Osteoblast (primary cell): Measurements from ENCODE around the gene KIAA0825. TPM values are rescaled to one million over a fixed set of nuclear protein-coding genes. Genes with fewer than 3 reads are reported as not detected.

ENCODE experiments used
- DNase-seq: peaks from one replicate; pipeline ENCODE4 v3.0.0; 2011; ENCODE audit warnings: low spot score, mixed read lengths; ENCODE audit not compliant: insufficient read length; ENCODE audit errors: missing footprints
- H2AFZ ChIP-seq: 2 replicates; pipeline ENCODE4 v1.6.0; 2011; ENCODE audit warnings: mild to moderate bottlenecking, low read length
- H3K27ac ChIP-seq: 2 replicates; pipeline ENCODE4 v1.5.1; 2011; ENCODE audit warnings: mild to moderate bottlenecking, low read depth, low read length, moderate library complexity
- H3K27me3 ChIP-seq: 2 replicates; pipeline ENCODE4 v1.6.0; 2012; ENCODE audit warnings: mild to moderate bottlenecking, control low read depth, inconsistent platforms, low read length, moderate library complexity; ENCODE audit not compliant: insufficient read depth
- H3K36me3 ChIP-seq: 2 replicates; pipeline ENCODE4 v1.5.1; 2011; ENCODE audit warnings: mild to moderate bottlenecking, low read length, control low read depth, moderate library complexity; ENCODE audit not compliant: insufficient read depth
- H3K4me1 ChIP-seq: 2 replicates; pipeline ENCODE4 v1.5.1; 2011; ENCODE audit warnings: mild to moderate bottlenecking, low read length, control low read depth, moderate library complexity; ENCODE audit not compliant: insufficient read depth
- H3K4me2 ChIP-seq: 2 replicates; pipeline ENCODE4 v1.6.0; 2011; ENCODE audit warnings: mild to moderate bottlenecking, low read length; ENCODE audit not compliant: insufficient read depth
- H3K4me3 ChIP-seq: fragments of 200-600 bp; sonication (generic); 3 replicates; pipeline ENCODE4 v1.5.1; 2012; ENCODE audit warnings: mild to moderate bottlenecking, low read length, inconsistent platforms; ENCODE audit not compliant: insufficient read depth
- H3K79me2 ChIP-seq: 2 replicates; pipeline ENCODE4 v1.6.0; 2012; ENCODE audit warnings: mild to moderate bottlenecking, low read length, control low read depth, inconsistent platforms; ENCODE audit not compliant: insufficient read depth
- H3K9me3 ChIP-seq: 2 replicates; pipeline ENCODE4 v1.5.1; 2011; ENCODE audit warnings: low read depth, low read length, control low read depth
- H4K20me1 ChIP-seq: 2 replicates; pipeline ENCODE4 v1.6.0; 2012; ENCODE audit warnings: mild to moderate bottlenecking, low read length, control low read depth; ENCODE audit not compliant: insufficient read depth
- CTCF ChIP-seq: IDR thresholded peaks from 2 replicates; pipeline ENCODE4 v1.5.1; 2011; ENCODE audit warnings: mild to moderate bottlenecking, low read depth, low read length, moderate library complexity; ENCODE audit errors: extremely low read depth
- total RNA-seq: library from RNA; depleted of rRNA; stranded (reverse); fragments of >200 nt; gene quantifications from 2 replicates; pipeline ENCODE4 v1.2.3, GENCODE V29; 2012

Gene KIAA0825
- total RNA-seq, 1 donor = 8.0 TPM

GRCh38 chr5:94442991-94443390 is 175.4 kb downstream of the KIAA0825 start:
- no peaks in the 10 kb centered on the region for H3K4me1 ChIP-seq
- no peak overlapping the region for H2AFZ ChIP-seq
- H3K27ac ChIP-seq = no peak overlapping the region
- H3K4me3 ChIP-seq = no peak overlapping the region
- no peaks in the 10 kb centered on the region for H3K79me2 ChIP-seq
- H3K4me2 ChIP-seq = no peak overlapping the region
- no peaks in the 10 kb centered on the region for H3K27me3 ChIP-seq
- DNase-seq = no peak
- H3K9me3 ChIP-seq = no peaks in the 10 kb centered on the region
- no peaks in the 10 kb centered on the region for H3K36me3 ChIP-seq
- TF ChIP-seq CTCF = no peak
- no peaks in the 10 kb centered on the region for H4K20me1 ChIP-seq

GRCh38 chr5:94442076-94442475 is 176.3 kb downstream of the KIAA0825 start:
- H3K4me3 ChIP-seq = no peak overlapping the region

GRCh38 chr5:94440015-94440414 is 178.4 kb downstream of the KIAA0825 start:
- no peaks in the 10 kb centered on the region for H4K20me1 ChIP-seq
- no peak overlapping the region for H3K4me3 ChIP-seq
- H2AFZ ChIP-seq = no peak overlapping the region
- no peaks in the 10 kb centered on the region for H3K9me3 ChIP-seq
- no peaks in the 10 kb centered on the region for H3K4me1 ChIP-seq
- H3K36me3 ChIP-seq = no peaks in the 10 kb centered on the region
- H3K27ac ChIP-seq = no peak overlapping the region
- no peaks in the 10 kb centered on the region for H3K79me2 ChIP-seq
- no peaks in the 10 kb centered on the region for H3K27me3 ChIP-seq
- no peak overlapping the region for H3K4me2 ChIP-seq
- no peak for TF ChIP-seq CTCF
- DNase-seq = no peak

More at GRCh38 chr5:94442076-94442475, 176.3 kb downstream of the KIAA0825 start:
- Histone ChIP-seq H3K27ac (no peak overlapping the region), H4K20me1 (no peaks in the 10 kb centered on the region), H3K4me2 (no peak overlapping the region), H3K4me1 (no peaks in the 10 kb centered on the region), H3K27me3 (no peaks in the 10 kb centered on the region), H3K79me2 (no peaks in the 10 kb centered on the region), H3K9me3 (no peaks in the 10 kb centered on the region), H2AFZ (no peak overlapping the region), H3K36me3 (no peaks in the 10 kb centered on the region)
- DNase-seq = no peak
- no peak for TF ChIP-seq CTCF

- Histone ChIP-seq H3K27me3 (no peaks in the 10 kb centered on the region), H4K20me1 (no peaks in the 10 kb centered on the region), H3K27ac (no peak overlapping the region), H3K79me2 (no peaks in the 10 kb centered on the region), H3K36me3 (no peaks in the 10 kb centered on the region), H3K4me2 (no peak overlapping the region), H2AFZ (no peak overlapping the region), H3K4me1 (no peaks in the 10 kb centered on the region), H3K4me3 (no peak overlapping the region), H3K9me3 (no peaks in the 10 kb centered on the region)
- TF ChIP-seq CTCF = no peak
- DNase-seq = peak; percentile 5
Measured at GRCh38 chr5:94433397-94434163, 184.8 kb downstream of the KIAA0825 start.
